Measurements from ENCODE around the gene INPP5A.

The INPP5A gene

GRCh38 chr10:132539431-132539839, 1.8 kb downstream of the INPP5A start:
- Histone ChIP-seq H3K27me3 (ENCODE audit: insufficient read depth, low read length, poor library complexity, severe bottlenecking) (no peaks in the 10 kb centered on the region), H3K4me3 (ENCODE audit: low read length, poor library complexity, severe bottlenecking) (peak overlapping the region; percentile 92), H3K4me1 (ENCODE audit: insufficient read depth, low read length, poor library complexity, severe bottlenecking) (peaks cover 73% of the 10 kb centered on the region), H3K4me2 (ENCODE audit: low read depth, low read length, poor library complexity, severe bottlenecking) (peak overlapping the region; percentile 95), H3K9ac (ENCODE audit: low read depth, low read length, poor library complexity, severe bottlenecking) (peak overlapping the region; percentile 79), H3K9me2 (replicated peaks; ENCODE audit: low read depth, low read length) (no peaks in the 10 kb centered on the region), H4K20me1 (ENCODE audit: insufficient read depth, low read length, poor library complexity, severe bottlenecking) (peaks cover 31% of the 10 kb centered on the region), H3F3A (ENCODE audit: low read depth) (peaks cover 8% of the 10 kb centered on the region; the same call in 1 of the 2 replicates), H2AFZ (ENCODE audit: low read length) (no peak overlapping the region), H3K36me3 (ENCODE audit: insufficient read depth, low read length) (no peaks in the 10 kb centered on the region), H3K9me3 (ENCODE audit: insufficient read depth, low read depth, low read length) (no peaks in the 10 kb centered on the region), H3K79me2 (ENCODE audit: insufficient read depth, low read length) (peaks cover 77% of the 10 kb centered on the region)
- TF ChIP-seq CTCF (conservative IDR thresholded peaks at IDR 0.05; ENCODE audit: low read length) (no peak), EZH2phosphoT487 (IDR thresholded peaks at IDR 0.05; ENCODE audit: borderline replicate concordance) (no peak)

- H4K20me1 ChIP-seq (ENCODE audit: insufficient read depth, low read length, poor library complexity, severe bottlenecking), result peaks cover 32% of the 10 kb centered on the region
- peaks cover 8% of the 10 kb centered on the region; the same call in 1 of the 2 replicates for H3F3A ChIP-seq (ENCODE audit: low read depth)
- H3K9me3 ChIP-seq (ENCODE audit: insufficient read depth, low read depth, low read length), result no peaks in the 10 kb centered on the region
- H3K36me3 ChIP-seq (ENCODE audit: insufficient read depth, low read length), result no peaks in the 10 kb centered on the region
- no peaks in the 10 kb centered on the region for H3K9me2 ChIP-seq (replicated peaks; ENCODE audit: low read depth, low read length)
- peaks cover 82% of the 10 kb centered on the region for H3K79me2 ChIP-seq (ENCODE audit: insufficient read depth, low read length)
- peak overlapping the region; percentile 79 for H3K9ac ChIP-seq (ENCODE audit: low read depth, low read length, poor library complexity, severe bottlenecking)
- peaks cover 74% of the 10 kb centered on the region for H3K4me1 ChIP-seq (ENCODE audit: insufficient read depth, low read length, poor library complexity, severe bottlenecking)
- TF ChIP-seq EZH2phosphoT487 (IDR thresholded peaks at IDR 0.05; ENCODE audit: borderline replicate concordance) (no peak), CTCF (conservative IDR thresholded peaks at IDR 0.05; ENCODE audit: low read length) (no peak)
- H3K4me2 ChIP-seq (ENCODE audit: low read depth, low read length, poor library complexity, severe bottlenecking), result peak overlapping the region; percentile 95
- no peaks in the 10 kb centered on the region for H3K27me3 ChIP-seq (ENCODE audit: insufficient read depth, low read length, poor library complexity, severe bottlenecking)
- no peak overlapping the region for H2AFZ ChIP-seq (ENCODE audit: low read length)
- H3K4me3 ChIP-seq (ENCODE audit: low read length, poor library complexity, severe bottlenecking), result peak overlapping the region; percentile 92
Measured at GRCh38 chr10:132539894-132540293, 2.3 kb downstream of the INPP5A start.

- Histone ChIP-seq H3K9me2 (replicated peaks; ENCODE audit: low read depth, low read length) (no peaks in the 10 kb centered on the region), H3K4me1 (ENCODE audit: insufficient read depth, low read length, poor library complexity, severe bottlenecking) (peaks cover 75% of the 10 kb centered on the region), H3K27me3 (ENCODE audit: insufficient read depth, low read length, poor library complexity, severe bottlenecking) (no peaks in the 10 kb centered on the region), H3K9me3 (ENCODE audit: insufficient read depth, low read depth, low read length) (no peaks in the 10 kb centered on the region), H3K9ac (ENCODE audit: low read depth, low read length, poor library complexity, severe bottlenecking) (peak overlapping the region; percentile 79), H3K4me3 (ENCODE audit: low read length, poor library complexity, severe bottlenecking) (peak overlapping the region; percentile 92), H3K4me2 (ENCODE audit: low read depth, low read length, poor library complexity, severe bottlenecking) (peak overlapping the region; percentile 95), H3K79me2 (ENCODE audit: insufficient read depth, low read length) (peaks cover 87% of the 10 kb centered on the region), H3F3A (ENCODE audit: low read depth) (peaks cover 8% of the 10 kb centered on the region; the same call in 1 of the 2 replicates), H2AFZ (ENCODE audit: low read length) (no peak overlapping the region), H3K36me3 (ENCODE audit: insufficient read depth, low read length) (no peaks in the 10 kb centered on the region), H4K20me1 (ENCODE audit: insufficient read depth, low read length, poor library complexity, severe bottlenecking) (peaks cover 36% of the 10 kb centered on the region)
- TF ChIP-seq EZH2phosphoT487 (IDR thresholded peaks at IDR 0.05; ENCODE audit: borderline replicate concordance) (no peak), CTCF (conservative IDR thresholded peaks at IDR 0.05; ENCODE audit: low read length) (peak; percentile 31; the same call in 1 of the 2 replicates)
Measured at GRCh38 chr10:132540456-132540855, 2.9 kb downstream of the INPP5A start.

Data from Loucy (cell line).